AG10803 (cell line): ENCODE results near the gene TXNDC11.

ENCODE experiments used
- DNase-seq: peaks from one replicate; pipeline ENCODE4 v3.0.0; 2010; ENCODE audit warnings: low read depth
- H3K4me3 ChIP-seq: 2 replicates; pipeline ENCODE4 v1.5.1; 2011; ENCODE audit warnings: mild to moderate bottlenecking, low read length, control low read depth
- CTCF ChIP-seq: conservative IDR thresholded peaks from 2 replicates; pipeline ENCODE4 v1.5.1; 2011; ENCODE audit warnings: mild to moderate bottlenecking, low read length, control low read depth, inconsistent platforms

Gene TXNDC11

GRCh38 chr16:11697319-11697718 is 45.3 kb downstream of the TXNDC11 start:
- TF ChIP-seq CTCF: no peak
- no peak overlapping the region for H3K4me3 ChIP-seq
- no peak for DNase-seq

- no peak overlapping the region for H3K4me3 ChIP-seq
- no peak for TF ChIP-seq CTCF
- DNase-seq: no peak
These were observed 46.2 kb downstream of the TXNDC11 start for GRCh38 chr16:11696266-11697012.

GRCh38 chr16:11692651-11693050 is 50.0 kb downstream of the TXNDC11 start:
- DNase-seq: no peak
- no peak for TF ChIP-seq CTCF
- H3K4me3 ChIP-seq: no peak overlapping the region

- TF ChIP-seq CTCF: no peak
- no peak overlapping the region for H3K4me3 ChIP-seq
- DNase-seq: no peak
These were observed 50.5 kb downstream of the TXNDC11 start for GRCh38 chr16:11692171-11692570.

- no peak for TF ChIP-seq CTCF
- DNase-seq: no peak
- no peak overlapping the region for H3K4me3 ChIP-seq
These were observed 50.9 kb downstream of the TXNDC11 start for GRCh38 chr16:11691771-11692170.

- no peak for TF ChIP-seq CTCF
- no peak overlapping the region for H3K4me3 ChIP-seq
- DNase-seq: no peak
These were observed 51.4 kb downstream of the TXNDC11 start for GRCh38 chr16:11691235-11691634.

GRCh38 chr16:11689031-11689840 is 53.4 kb downstream of the TXNDC11 start:
- no peak for DNase-seq
- TF ChIP-seq CTCF: no peak
- H3K4me3 ChIP-seq: no peak overlapping the region
